ENCODE results near the gene POLR1B. TPM values are rescaled to one million over a fixed set of nuclear protein-coding genes. Genes with fewer than 3 reads are reported as not detected.

The POLR1B gene
- total RNA-seq, 1 experiment from 2014 or later, result 74.0 TPM

DNA sequence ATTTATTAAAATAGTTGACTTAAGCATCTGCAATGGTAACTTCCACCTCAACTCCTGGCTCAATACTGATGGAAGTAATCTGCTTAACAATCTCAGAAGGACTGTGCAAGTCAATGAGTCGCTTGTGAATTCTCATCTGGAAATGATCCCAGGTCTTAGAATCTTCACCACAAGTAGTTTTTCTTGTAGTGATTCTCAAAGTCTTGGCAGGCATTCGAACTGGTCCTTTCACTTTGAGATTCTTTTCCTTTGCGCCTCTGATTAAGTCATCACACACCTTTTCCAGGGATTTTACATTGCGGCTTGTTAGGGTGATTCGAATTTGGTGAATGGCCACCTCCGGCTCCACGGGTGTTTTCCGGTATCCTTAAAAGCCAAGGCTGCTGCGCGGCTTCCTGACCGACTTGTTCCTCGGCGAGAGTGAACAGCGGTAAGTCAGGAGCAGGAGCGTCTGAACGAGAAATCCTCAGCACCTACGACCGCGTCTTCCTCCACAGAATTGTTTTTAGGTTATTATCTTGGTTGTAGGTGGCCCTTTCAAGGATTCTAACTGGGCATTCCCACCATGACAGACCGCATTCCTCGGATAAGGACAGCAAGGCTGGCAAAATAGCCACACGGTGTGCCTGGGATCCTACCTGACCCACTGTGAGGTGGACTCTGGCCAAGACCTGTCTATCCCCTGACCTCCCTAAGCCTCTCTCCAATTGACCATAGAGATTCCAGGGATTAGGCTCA is 79.7 kb downstream of the POLR1B start:
- BruUV-seq (replicated peaks), result TSS peak; percentile 69
- Mint-ChIP-seq H3K4me3 (ENCODE audit: unreplicated experiment) (peak overlapping the region; percentile 74), H3K27me3 (ENCODE audit: insufficient read depth, unreplicated experiment) (no peaks in the 10 kb centered on the region), H3K36me3 (ENCODE audit: insufficient read depth, unreplicated experiment) (peaks cover 7% of the 10 kb centered on the region), H3K4me1 (ENCODE audit: insufficient read depth, unreplicated experiment) (peaks cover 36% of the 10 kb centered on the region), H3K9me3 (ENCODE audit: unreplicated experiment) (no peaks in the 10 kb centered on the region), H3K27ac (ENCODE audit: low read depth, unreplicated experiment) (peak overlapping the region; percentile 68)
- intact Hi-C loops (cut with micrococcal nuclease), result loop anchor here (1.0 kb wide), 1 partner anchor 22 kb away; no protein-coding TSS in a partner anchor
- TF ChIP-seq, protein P1, sequence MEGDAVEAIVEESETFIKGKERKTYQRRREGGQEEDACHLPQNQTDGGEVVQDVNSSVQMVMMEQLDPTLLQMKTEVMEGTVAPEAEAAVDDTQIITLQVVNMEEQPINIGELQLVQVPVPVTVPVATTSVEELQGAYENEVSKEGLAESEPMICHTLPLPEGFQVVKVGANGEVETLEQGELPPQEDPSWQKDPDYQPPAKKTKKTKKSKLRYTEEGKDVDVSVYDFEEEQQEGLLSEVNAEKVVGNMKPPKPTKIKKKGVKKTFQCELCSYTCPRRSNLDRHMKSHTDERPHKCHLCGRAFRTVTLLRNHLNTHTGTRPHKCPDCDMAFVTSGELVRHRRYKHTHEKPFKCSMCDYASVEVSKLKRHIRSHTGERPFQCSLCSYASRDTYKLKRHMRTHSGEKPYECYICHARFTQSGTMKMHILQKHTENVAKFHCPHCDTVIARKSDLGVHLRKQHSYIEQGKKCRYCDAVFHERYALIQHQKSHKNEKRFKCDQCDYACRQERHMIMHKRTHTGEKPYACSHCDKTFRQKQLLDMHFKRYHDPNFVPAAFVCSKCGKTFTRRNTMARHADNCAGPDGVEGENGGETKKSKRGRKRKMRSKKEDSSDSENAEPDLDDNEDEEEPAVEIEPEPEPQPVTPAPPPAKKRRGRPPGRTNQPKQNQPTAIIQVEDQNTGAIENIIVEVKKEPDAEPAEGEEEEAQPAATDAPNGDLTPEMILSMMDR (IDR thresholded peaks at IDR 0.05; ENCODE audit: unreplicated experiment), result no peak
- POLR2A ChIA-PET, result interaction anchor here (0.6 to 17.4 kb wide), 9 partner anchors 9 to 104 kb away, joined by 3 to 570 read pairs (median 4); partner anchors contain the start of gene SLC20A1
- CTCF ChIA-PET, result interaction anchor here (0.6 to 8.1 kb wide), 6 partner anchors 10 to 105 kb away, joined by 3 to 161 read pairs (median 8); partner anchors contain the start of gene SLC20A1
- peak; percentile 58 for DNase-seq (ENCODE audit: unreplicated experiment)

DNA sequence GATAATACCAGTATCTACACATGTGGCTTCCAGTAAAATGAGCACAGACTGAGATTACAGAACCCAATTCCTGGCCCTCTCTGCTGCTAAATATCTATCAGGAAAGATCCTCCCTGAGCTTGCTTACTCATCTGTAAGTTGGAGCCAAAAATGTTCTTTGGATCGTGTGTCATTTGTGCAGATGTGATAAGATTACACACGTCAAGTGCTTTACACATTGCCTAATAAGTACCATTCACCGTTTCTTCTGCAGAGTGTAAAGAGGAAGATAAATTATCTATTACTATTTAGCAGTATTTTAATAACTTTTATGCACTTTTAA is 80.2 kb downstream of the POLR1B start:
- no peaks in the 10 kb centered on the region for H3K27me3 Mint-ChIP-seq (ENCODE audit: insufficient read depth, unreplicated experiment)
- H3K27ac Mint-ChIP-seq (ENCODE audit: low read depth, unreplicated experiment), result peak overlapping the region; percentile 68
- intact Hi-C loops (cut with micrococcal nuclease), result loop anchor here (1.0 kb wide), 1 partner anchor 22 kb away; no protein-coding TSS in a partner anchor
- POLR2A ChIA-PET, result interaction anchor here (0.6 to 17.4 kb wide), 8 partner anchors 9 to 104 kb away, joined by 3 to 570 read pairs (median 5); partner anchors contain the start of gene SLC20A1
- no TSS peak for BruUV-seq (replicated peaks)
- peak overlapping the region; percentile 74 for H3K4me3 Mint-ChIP-seq (ENCODE audit: unreplicated experiment)
- H3K4me1 Mint-ChIP-seq (ENCODE audit: insufficient read depth, unreplicated experiment), result peaks cover 41% of the 10 kb centered on the region
- H3K9me3 Mint-ChIP-seq (ENCODE audit: unreplicated experiment), result no peaks in the 10 kb centered on the region
- peak; percentile 93 for DNase-seq (ENCODE audit: unreplicated experiment)
- TF ChIP-seq, protein P1 (IDR thresholded peaks at IDR 0.05; ENCODE audit: unreplicated experiment), result no peak
- CTCF ChIA-PET, result interaction anchor here (0.6 to 8.1 kb wide), 7 partner anchors 10 to 324 kb away, joined by 3 to 161 read pairs (median 4); partner anchors contain the start of gene SLC20A1
- peaks cover 7% of the 10 kb centered on the region for H3K36me3 Mint-ChIP-seq (ENCODE audit: insufficient read depth, unreplicated experiment)

DNA sequence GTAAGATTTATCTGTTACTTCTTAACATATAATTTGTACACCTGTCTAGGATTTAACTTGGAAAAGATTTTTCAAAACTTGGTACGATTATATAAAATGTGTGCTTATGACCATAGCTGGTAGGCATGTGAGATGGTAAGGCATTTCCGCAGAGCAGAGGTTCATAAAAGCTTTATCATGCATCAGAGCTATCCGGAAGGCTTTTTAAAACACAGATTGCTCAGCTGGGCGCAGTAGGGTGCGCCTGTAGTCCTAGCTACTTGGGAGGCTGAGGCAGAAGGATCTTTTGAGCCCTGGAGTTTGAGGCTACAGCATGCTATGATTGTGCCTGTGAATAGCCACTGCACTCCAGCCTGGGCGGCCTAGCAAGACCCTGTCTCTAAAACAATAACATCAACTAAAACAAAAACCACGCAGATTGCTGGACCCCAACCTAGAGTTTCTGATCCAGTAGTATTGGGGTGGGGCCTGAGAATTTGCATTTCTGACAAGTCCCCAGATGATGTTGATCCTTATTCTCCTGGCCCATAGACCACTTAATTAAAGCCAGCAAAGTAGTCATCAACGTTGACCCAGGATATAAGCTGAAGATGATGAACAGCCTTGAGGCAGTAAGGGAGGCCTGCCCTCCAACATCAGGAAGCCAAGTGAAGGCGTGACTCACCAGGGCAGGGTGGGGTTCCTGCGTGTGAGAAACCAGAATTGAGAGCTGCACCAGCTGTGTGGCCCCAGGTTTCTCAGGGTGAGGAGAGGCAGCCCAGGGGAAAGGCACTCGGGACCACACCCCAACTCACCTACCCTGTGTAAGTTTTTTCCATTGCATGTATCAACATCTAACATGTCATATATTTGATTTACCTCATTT is 81.9 kb downstream of the POLR1B start:
- POLR2A ChIA-PET, result interaction anchor here (0.8 to 17.4 kb wide), 12 partner anchors 9 to 131 kb away, joined by 3 to 570 read pairs (median 6); partner anchors contain the start of genes CHCHD5 and SLC20A1
- H3K27ac Mint-ChIP-seq (ENCODE audit: low read depth, unreplicated experiment), result peak overlapping the region; percentile 75
- H3K27me3 Mint-ChIP-seq (ENCODE audit: insufficient read depth, unreplicated experiment), result no peaks in the 10 kb centered on the region
- peak overlapping the region; percentile 33 for H3K4me3 Mint-ChIP-seq (ENCODE audit: unreplicated experiment)
- H3K4me1 Mint-ChIP-seq (ENCODE audit: insufficient read depth, unreplicated experiment), result peaks cover 43% of the 10 kb centered on the region
- no peaks in the 10 kb centered on the region for H3K9me3 Mint-ChIP-seq (ENCODE audit: unreplicated experiment)
- peak; percentile 97 for DNase-seq (ENCODE audit: unreplicated experiment)
- TF ChIP-seq, protein P1 (IDR thresholded peaks at IDR 0.05; ENCODE audit: unreplicated experiment), result no peak
- intact Hi-C loops (cut with micrococcal nuclease), result no loop called here
- no TSS peak for BruUV-seq (replicated peaks)
- CTCF ChIA-PET, result interaction anchor here (0.9 to 8.1 kb wide), 7 partner anchors 10 to 265 kb away, joined by 3 to 161 read pairs (median 3); partner anchors contain the start of gene SLC20A1
- H3K36me3 Mint-ChIP-seq (ENCODE audit: insufficient read depth, unreplicated experiment), result peaks cover 7% of the 10 kb centered on the region
